Stimulated activated CD4-positive, alpha-beta T cell treated with anti-CD3 and anti-CD28 coated beads, Interleukin-15, amount 100 ng/mL, for 1 hour (primary cell): Measurements from ENCODE around the gene P4HA3.
A peak's percentile ranks its signal among the peaks of the same experiment; 100 is the strongest.

ENCODE experiments used
- DNase-seq, 2 donors: peaks; one replicate each; pipeline ENCODE4 v3.0.0-alpha.2; 2020; ENCODE audit warnings: low read depth in 1 of 2, low spot score in 1 of 2

The P4HA3 gene

GRCh38 chr11:74268456-74268855, 43.0 kb downstream of the P4HA3 start:
- DNase-seq: no peak

DNA sequence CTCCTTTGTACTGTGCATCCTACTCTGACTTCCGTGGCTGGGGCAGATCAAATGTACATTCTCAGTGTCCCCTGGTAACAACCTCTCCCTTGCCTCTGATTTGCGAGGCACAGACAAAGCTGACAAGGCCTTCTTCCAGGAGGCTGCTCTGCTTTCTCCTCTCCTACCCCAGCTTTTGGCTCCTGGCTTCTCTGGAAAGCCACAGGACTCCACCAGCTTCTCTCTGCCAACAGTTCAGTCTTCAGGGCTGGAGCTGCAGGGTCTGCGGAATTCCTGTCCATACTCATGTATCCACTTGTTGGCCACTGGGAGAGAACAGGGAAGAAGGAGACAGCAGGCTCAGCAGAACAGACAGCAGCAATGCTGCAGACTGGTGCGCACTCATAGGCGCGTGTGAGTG, 44.4 kb downstream of the P4HA3 start:
- no peak for DNase-seq

DNA sequence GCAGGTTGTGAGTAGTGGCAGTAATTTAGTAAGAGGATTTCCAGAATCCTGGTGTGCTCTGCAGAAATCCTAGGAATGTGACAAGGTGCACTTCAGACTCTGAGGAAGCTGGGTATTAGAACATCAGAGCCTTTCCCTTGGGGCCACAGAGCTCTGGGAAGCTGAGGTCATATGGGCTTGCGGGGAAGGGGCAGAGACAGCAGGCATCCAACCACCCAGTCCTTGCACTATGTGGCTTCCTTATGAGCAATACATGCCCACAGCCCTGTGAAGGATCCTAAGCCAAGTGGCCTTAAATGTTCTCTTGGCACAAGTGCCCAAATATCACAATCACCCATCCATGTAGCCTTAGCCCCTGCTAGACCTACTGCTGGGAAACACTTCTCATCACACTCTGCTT, 46.2 kb downstream of the P4HA3 start:
- DNase-seq: no peak

DNA sequence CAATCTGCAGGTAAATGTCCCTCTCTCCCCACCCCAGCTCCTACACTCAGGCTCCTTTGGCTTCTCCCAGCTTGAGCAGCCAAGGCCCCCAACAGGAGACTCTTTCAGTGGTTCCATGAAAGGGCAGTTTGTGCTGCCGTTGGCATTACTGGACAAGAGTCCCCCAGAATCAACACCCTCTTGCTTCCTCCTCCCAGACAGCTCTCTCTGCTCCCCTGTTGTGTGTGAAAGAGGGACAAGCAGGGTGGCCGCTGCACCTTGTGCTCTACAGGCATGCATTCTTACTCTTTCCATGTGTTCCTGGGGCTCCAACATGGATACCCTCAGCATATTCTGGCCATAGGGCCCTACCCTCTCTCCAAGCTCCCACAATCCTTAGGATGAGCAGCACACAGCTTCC, 48.7 kb downstream of the P4HA3 start:
- no peak for DNase-seq

GRCh38 chr11:74257959-74258553, 53.4 kb downstream of the P4HA3 start:
- no peak for DNase-seq

DNA sequence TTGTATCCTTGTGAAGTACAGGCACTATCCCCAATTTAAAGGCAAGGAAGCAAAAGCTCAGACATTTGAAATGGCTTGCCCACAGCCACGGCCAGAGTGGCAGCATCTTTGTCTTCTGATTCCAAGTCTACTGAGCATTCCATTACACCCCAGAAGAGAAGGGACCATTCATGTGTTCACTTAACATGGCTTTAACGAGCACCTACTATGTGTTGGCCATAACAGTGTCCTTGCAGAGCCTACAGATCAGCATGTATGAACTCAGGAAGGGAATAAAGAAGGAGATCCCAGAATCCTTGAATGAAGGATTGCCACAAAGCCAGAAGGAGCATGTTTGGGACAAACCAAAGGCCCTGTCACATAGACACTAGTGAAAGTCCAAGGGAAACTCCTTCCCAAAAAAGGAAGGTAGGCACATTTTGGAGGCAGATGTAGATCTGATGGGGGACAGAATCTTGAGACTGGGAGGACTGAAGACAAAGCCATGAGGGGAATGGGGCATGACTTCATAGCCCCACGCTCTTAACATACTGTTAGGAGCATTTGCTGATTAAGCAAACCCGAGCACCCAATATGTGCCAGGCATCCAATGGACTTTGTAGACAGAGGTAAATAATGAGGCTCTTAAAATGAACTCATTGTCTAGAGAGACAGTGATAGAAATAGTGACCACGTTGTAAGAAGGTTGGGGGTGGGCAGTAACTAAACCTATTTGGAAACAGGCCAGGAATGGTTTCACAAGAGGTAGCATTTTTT, 54.9 kb downstream of the P4HA3 start:
- no peak for DNase-seq

GRCh38 chr11:74255741-74256375, 55.6 kb downstream of the P4HA3 start:
- DNase-seq: peak in 1 of 2 donors; percentile 22

GRCh38 chr11:74253361-74253760, 58.1 kb downstream of the P4HA3 start:
- DNase-seq: no peak

- no peak for DNase-seq
Observed at GRCh38 chr11:74249496-74249895, 61.9 kb downstream of the P4HA3 start.

DNA sequence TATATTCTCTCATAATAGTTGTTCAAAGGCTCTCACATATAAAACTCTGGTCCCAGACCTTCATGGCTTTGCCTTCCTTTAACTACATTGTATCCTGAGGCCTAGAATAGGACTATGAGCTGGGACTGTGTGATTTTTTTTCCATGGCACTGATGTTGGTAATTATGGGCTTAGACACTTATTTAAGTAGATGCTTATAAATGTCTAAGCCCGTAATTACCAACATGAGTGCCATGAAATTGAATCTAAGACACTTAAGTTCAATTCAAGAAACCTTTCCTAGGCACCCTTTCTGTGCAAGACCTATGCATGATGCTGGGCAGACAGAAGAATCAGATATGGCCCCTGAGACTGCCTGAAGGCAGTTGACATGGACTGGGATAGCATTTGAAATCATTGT, 63.0 kb downstream of the P4HA3 start:
- DNase-seq: no peak

DNA sequence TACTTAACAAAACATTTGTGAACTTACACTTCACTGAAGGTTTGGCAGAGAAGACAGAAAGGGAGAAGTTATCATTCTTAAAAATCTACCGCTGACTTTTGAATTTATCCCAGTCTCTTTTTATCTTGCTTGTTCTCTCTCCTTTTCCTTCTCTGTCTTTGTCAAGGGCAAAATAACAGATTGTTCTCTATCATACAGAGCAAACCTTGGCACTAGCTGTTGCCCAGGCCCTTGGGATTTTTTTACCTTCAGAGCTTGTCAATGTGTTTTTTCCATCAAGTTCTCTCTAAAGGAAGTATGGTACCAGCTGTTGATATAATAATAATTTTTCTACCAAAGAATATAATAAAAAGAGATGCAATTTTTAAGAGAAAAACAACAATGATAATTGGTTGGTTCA, 73.2 kb downstream of the P4HA3 start:
- no peak for DNase-seq

- DNase-seq: no peak
Observed at GRCh38 chr11:74237541-74237940, 73.9 kb downstream of the P4HA3 start.

- DNase-seq: no peak
Observed at GRCh38 chr11:74235121-74235520, 76.3 kb downstream of the P4HA3 start.

DNA sequence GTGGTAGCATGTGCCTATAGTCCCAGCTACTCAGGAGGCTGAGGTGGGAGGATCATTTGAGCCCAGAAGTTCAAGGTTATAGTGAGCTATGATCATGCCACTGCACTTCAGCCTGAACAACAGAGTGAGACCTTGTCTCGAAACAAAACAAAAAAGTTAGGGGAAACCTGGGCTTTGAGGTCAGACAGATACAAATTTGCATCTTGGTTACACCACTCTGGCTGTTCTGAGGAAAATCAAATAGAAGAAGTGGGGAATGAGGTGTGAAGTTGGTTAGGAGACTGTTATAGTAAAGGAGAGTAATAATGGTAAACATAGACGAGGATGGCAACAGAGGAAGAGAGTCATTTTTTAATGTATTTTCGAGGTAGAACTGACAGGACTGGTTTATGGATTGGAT, 77.8 kb downstream of the P4HA3 start:
- no peak for DNase-seq

- no peak for DNase-seq
Observed at GRCh38 chr11:74232311-74232950, 79.0 kb downstream of the P4HA3 start.

DNA sequence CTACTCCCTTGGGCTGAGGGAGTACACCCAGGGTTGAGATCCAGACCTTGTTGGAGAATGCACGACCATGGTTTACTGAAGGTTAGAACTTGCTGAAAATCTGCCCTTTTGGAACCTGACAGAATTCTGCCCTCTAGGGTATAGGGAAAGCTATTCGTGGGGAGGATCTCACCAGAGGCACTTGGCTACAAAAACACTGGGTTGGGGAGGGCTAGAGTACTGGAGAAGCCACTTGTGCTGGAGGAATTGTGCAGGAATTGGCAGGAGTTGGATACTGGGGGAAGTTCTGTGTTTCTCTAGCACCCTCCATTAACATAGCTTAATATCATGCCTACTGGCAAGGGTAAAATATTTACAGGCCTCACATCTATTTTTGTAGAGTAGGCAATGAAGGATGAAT, 84.5 kb downstream of the P4HA3 start:
- no peak for DNase-seq

- no peak for DNase-seq
Observed at GRCh38 chr11:74225565-74225964, 85.9 kb downstream of the P4HA3 start.

GRCh38 chr11:74221816-74222215, 89.6 kb downstream of the P4HA3 start:
- DNase-seq: no peak

DNA sequence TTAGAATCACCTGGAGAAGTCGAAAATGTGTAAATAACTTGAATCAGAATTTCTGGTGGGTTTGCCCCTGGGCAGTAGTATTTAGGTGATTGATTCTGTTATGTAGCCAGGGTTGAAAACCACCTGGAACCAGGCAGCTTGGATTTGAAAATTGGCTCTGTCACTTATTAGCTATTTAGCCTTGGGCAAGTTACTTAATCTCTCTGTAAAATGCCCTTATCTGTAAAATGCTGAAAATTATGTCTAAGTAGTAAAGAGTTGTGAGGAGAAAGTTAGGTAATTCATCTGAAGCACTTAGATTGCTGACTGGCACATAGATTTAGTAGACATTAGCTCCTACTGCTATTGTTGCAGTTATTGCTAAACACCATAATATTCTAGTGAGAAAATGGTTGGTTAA, 91.1 kb downstream of the P4HA3 start:
- DNase-seq: no peak
